HG03025 (cell line): ENCODE data around the gene FMO3.

Experiments
- ATAC-seq: cut with Tn5 transposase; IDR thresholded peaks from one replicate; pipeline ENCODE4 v1.9.1; 2021; ENCODE audit warnings: mild to moderate bottlenecking, moderate library complexity; ENCODE audit not compliant: unreplicated experiment, low FRiP score

FMO3 gene

DNA sequence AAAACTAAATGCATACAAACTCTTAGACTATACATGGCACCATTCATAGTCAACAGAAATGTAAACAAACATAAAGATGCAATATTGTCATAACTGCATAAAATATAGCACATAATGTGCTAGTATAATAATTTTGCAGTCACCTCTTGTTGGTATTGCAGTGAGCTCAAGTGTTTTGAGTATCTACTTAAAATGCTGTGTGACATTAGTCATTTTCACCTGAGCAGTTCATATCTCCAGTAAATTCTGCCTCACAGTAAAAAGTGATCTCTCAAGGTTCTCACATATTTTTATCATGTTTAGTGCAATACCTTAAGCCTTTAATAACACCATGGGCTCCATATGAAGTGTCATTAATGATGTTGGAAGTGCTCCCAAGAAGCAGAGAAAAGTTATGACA lies 64.8 kb downstream of the FMO3 start:
- ATAC-seq = no peak

DNA sequence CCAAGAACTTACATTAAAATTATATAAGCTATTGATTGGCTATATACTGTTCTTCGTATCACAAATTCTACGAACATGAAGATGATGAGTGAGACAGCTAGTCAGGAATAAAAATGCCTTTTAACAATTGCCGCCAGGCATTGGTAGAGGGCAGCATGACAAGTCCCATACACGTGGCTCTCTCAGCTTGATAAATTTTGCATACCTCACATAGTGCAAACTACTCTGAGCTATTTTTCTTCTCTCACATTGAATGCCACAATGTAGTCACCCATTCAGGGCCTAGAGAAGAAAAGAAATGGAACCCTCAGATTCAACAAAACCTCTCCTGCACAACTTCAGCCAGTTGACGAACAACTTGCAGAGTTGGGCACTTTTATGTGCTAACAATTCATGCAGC lies 67.4 kb downstream of the FMO3 start:
- ATAC-seq = no peak

DNA sequence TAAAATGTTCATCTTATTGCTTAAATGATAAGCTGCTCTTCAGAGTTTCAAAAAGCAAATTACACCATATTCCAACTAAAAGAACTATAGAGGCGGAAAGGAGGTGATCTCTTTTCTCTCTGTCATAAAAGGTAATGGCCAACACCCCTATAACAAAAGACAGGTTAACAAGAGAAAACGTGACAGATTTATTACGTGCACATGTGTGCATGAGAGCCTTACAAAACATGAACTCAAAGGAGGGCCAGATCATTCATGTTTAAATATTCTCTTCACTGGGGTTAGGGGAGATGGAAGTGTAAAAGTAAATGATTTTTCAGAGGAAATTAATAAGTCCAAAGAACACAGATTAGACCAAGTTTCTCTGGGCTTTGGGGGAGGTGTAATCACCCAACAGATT lies 67.8 kb downstream of the FMO3 start:
- ATAC-seq = no peak

DNA sequence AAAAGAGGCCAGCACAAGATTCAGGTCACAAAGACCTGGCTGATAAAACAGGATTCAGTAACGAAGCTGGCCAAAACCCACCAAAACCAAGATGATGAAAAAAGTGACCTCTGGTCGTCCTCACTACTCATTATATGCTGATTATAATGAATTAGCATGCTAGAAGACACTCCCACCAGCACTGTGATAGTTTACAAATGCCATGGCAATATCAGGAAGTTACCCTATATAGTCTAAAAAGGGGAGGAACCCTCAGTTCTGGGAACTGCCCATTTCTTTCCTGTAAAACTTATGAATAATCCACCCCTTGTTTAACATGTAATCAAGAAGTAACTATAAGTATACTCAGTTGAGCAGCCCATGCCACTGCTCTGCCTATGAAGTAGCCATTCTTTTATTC lies 68.4 kb downstream of the FMO3 start:
- no peak for ATAC-seq

DNA sequence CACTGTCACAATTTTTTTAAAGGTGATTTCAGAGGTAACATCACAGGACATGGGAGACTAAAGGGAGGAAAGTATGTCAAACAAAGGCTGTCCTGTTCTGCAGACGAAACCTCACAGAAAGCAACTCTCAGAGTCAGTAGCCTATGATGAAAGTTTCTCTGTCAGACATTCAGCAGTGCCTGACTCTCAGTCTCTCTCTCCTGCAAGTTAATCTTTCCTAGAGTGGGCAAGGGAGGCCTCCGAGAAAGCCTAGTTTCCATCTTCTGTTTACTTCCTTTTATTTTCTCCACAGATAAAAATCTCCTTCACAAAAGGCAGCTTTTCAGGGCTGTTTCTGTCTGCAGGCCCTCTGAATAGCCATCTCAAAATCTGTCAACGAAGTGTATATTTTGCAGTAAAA lies 69.5 kb downstream of the FMO3 start:
- no peak for ATAC-seq

DNA sequence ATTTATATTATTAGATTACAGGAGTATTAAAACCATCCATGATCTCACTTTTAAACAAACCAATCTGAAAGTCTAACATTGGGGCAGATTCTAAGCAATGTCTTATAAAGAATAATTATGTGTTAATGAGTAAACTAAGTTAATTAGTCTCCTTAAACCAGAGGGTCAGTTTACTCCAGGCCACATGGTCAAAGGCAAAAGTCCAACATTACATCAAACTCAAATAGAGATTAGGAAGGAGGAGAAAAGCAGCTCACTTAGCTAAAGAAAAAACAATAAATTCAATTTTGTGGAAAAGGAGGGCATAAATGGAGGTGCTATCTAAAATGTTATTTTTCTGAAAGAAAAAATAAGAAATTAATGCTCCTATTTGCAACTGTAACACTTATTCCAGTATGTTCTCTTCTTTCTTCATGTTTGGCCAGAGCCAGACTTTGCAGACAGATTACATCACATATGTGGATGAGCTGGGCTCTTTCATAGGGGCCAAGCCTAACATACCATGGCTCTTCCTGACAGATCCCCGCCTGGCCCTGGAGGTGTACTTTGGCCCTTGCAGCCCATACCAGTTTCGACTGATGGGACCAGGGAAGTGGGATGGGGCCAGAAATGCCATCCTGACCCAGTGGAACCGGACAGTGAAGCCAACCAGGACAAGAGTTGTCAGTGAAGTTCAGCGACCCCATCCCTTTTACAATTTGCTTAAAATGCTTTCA lies 70.1 kb downstream of the FMO3 start:
- no peak for ATAC-seq

DNA sequence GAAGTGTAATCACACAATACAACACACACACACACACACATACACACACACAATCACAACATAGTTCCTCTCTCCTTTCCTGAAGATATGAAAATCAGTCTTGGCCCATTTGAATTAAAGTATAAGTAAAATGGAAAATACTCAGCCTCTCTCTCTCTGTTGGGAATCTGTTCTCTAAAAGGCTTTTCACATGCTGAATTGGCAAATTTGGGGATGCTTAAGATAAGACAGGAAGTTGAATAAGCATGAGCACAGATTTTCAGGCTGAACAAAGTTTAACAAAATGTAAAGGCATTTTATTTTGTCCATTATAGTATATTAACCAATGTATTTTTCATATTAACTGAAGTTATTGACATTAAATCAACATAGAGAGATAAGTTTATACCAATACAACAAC lies 70.7 kb downstream of the FMO3 start:
- ATAC-seq = no peak

DNA sequence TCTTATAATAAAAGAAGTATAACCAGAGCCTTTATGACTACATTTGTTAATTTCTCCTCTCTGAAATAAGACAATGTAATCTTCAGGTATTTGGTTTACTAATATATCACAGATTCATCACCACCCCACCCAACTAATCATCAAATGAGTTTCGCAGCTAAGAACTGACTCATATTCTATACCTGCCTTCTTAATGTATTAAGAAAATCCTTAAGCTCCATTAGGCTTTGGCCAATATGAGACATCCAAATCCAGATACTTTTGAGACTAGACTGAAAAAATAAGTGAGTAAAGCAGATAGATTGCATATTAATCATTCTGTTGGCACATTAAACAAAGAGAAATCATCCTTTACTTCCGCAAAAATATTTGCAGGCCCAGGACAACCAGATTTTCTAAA lies 75.7 kb downstream of the FMO3 start:
- ATAC-seq = no peak
